ENCODE results near the gene MED29.

The MED29 gene, protein sequence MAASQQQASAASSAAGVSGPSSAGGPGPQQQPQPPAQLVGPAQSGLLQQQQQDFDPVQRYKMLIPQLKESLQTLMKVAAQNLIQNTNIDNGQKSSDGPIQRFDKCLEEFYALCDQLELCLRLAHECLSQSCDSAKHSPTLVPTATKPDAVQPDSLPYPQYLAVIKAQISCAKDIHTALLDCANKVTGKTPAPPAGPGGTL

GRCh38 chr19:39390751-39391437 lies at the start of gene MED29, which contains the start of gene PAF1:
Gene MED29 (plus strand): TSS chr19:39391378. CDS start chr19:39391423, 45 bp downstream.
Gene PAF1 (minus strand): TSS chr19:39391106. CDS start chr19:39390864, 242 bp downstream.
- DNase-seq, result peak; percentile 99

DNA sequence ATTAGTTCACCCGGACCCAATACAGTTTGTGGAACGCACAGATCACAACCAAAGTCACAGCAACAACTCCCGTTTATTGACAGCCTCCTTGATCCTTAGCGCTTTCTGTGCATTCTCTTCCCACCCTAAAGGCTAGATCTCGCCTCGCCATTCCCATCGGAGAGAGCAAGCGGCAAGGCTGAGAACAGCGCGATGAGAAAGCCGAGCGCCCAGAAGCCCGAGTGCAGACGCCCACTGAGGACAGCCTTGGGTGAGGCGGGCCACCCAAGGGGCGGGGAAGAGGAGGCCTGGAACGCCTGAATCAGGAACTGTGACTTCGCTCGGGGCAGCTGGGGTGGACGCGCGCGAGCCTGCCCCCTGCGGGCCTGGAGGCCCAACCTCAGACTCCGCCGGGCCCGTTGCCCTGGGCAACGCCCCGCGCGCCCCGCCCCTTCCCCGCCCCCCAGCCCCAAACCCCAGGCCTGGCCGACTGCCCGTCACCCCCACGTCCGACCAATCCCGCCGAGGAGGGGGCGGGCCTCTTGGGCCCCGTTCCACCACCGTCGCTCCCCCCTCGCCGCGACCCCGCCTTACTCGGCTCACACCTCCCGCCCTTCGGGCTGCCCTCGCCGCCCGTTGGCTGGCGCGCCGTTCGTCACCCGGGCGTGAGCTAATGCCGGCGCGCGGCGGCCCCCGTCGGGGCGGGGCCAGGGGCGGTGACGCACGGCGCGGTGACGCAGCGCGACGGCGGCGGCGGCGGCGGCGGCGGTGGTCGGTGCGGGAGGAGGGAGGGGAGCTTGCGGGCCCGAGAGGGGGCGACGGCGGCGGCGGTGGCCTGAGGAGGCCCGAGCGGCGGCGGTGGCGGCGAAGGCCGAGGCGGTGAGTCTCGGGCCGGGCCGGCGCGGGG lies 49.2 kb upstream of the MED29 start, which contains the start of gene SAMD4B:
TSS of gene SAMD4B (plus strand) at position 703 of the 886 bp plus-strand sequence. CDS start 14,473 bp downstream, outside the sequence.
- peak; percentile 92 for DNase-seq

GRCh38 chr19:39342647-39343305 lies 48.4 kb upstream of the MED29 start:
- no peak for DNase-seq

DNA sequence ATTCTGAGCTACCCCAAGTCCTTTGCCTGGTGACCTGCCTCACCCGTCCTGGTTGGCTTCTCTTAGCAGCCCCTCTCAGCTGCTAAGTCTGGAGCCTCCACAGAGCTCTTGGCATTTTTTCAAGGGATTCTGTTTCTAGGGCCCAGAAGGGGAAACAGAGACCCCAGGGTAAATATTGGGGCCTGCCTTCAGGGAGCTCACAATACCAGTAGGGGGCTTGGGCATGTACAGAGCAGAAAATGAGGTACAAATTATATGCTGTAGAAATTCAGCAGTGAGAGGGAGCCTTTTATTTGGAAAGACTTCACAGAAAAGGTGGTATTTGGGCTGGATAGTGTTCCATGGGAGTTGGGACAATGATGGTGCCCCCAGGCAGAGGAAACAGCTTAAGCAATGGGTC lies 45.2 kb upstream of the MED29 start:
- no peak for DNase-seq

DNA sequence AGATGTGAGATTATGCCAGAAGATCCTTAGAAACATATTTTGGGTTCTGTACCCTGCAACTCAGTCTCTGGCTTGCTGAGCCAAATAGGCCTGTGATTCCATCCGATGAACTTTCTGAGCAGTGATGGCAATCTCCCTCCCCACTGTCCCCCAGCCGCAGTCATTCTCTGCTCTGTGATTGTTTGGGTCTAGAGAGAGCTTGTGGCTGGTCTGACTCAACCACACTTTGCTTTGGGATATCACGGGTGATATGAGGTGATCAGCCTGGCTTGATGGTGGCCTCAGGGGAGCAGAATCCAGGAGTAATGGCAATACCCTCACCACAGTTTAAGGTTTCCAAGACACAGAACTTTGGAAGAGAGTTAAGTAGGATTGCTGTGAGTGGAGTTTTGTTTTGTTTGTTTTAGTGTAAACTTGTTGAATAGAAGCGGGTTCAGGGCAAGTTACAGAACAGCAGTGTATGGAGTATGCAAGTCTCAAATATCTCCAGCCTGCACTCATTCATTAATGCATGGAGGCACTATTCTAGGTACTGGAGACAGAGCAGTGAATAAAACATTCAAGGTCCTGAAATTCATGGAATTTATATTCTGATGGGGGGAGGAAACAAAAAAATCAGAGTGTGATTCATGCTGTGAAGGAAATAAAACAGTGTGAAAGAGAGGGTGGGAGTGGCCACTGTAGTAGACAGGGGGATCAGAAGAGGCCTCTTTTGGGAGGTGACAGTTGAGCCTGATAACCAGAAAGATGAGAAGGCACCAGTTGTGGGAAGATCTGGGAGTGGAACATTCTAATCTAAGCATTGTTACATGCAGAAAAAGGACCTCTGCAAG lies 43.6 kb upstream of the MED29 start:
- DNase-seq, result no peak

DNA sequence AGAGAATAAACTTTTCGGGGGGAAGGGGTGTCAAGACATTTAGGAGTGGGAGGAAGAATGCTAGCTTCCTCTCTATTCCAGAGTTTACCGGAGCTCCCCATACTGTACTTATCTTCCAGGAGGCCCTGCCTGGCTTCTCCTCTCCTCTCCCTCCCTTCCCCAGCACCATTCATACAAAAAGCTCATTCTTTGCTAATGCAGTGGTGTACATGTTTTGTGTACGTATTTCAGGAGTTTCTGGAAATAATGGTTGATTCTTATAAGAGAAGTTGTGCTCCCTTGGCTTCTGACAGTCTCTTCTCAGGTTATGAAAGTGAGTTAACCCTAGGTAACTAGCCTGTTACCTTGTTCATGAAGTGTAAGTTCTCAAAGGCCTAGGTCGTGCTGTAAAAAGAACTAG lies 41.9 kb upstream of the MED29 start:
- no peak for DNase-seq

DNA sequence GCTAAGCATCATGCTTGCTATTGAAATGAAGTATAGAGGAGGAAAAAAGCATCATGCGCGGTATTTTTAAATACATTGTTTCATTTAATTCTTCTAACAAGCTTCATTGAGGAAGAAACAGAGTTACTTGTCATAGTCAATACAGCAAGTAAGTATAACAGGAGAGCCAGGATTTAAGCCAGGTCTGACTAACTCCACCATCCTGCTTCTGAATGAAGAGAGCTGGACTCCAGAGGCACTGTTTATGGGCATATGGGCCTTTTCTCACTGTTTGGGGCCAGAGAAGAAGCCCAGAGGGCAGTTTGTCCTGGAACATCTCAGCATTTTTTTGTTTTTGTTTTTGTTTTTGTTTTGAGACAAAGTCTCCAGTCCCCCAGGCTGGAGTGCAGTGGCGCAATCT lies 41.0 kb upstream of the MED29 start:
- DNase-seq, result no peak

GRCh38 chr19:39351537-39352064 lies 39.6 kb upstream of the MED29 start:
- no peak for DNase-seq

DNA sequence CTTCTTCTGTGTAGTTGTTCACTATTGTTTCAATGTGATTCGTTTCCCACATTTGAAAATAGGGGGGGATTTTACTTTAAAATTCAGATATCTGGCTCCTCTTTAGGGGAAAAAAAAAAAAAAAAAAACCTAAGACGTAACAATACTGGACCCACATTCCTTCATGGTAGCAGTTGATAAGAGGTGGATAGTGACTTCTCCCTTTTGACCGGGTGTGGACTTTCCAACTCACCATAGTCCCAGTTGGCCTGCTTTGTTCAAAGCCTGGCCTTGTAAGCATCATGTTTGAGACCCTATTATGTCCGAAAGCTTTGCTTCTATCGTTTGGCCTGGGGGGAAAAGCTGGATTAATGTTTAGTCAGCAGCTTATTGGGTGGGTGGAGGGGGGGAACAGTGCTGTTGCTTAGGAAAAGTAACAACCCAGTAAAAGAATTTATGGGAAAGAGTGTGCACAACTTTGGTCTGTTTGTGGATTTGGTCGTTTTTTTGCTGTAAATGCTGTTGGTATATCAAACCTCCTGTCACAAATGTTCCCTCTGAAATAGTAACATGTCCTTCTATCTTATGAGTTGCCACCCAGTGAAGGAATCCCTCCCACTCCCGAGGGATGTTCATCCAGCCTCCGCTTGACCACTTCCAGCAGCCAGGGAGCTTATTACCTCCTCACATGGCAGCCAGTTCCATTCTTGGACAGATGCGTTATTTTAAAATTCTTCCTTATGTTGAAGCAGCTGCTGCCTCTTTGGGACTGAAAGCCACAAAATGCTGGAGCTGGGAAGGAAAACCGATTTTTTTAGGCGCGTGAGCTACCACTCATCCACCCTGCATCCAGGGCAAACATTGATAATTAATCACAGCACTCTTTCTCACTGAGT lies 38.6 kb upstream of the MED29 start:
- no peak for DNase-seq

GRCh38 chr19:39355253-39355652 lies 35.9 kb upstream of the MED29 start:
- DNase-seq, result no peak

DNA sequence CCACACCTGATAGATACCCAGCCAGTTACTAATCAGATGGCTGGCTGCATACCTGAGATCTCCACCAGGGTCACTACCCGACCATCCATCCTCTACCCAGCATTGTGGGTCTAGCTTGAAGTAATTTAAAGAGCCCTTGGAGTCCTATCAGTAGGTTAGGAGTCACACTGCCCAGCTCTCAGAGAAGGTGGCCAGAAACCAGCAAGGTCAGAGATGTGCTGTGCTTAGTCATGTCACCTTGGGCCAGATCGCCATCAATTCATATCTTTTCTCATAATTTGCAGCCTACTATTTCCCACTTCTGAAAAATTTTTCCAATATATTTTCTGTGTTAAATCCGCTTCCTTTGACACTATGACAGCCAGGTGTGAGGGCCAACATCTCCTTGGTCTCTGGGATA lies 35.1 kb upstream of the MED29 start:
- DNase-seq, result no peak

DNA sequence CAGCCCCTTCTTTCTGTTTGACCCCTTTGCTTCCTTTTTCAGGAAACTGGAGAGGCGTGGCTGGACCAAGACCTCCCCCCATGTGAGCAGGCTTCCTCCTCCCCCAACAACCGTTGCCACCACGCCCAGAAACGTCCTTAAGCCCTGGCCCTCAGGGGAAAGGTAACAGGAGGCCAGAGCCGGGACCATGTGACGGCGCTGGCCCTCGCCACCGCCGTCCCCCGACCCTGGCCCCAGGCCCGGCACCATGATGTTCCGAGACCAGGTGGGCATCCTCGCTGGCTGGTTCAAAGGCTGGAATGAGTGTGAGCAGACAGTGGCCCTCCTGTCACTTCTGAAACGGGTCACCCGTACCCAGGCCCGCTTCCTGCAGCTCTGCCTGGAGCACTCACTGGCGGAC lies 34.5 kb upstream of the MED29 start:
- DNase-seq, result no peak

GRCh38 chr19:39359026-39359425 lies 32.2 kb upstream of the MED29 start:
- no peak for DNase-seq

DNA sequence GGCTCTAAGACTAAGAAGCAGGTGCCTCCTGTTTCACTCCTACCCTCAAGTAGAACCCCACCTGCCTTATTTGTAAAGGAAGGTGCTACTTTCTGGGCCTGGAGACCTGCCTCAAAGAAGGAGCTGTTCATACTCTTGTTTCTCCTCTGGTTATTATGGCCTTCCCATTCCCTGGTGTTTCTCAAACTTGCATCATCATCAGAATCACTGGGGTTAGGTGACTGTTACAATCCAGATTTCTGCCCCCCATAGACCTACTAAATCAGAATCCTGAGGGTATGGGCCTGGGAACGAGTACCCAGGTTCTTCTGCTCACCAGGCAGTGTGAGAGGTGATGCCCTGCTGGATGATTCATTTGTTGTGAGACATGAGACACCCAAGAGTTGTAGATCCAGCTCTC lies 30.6 kb upstream of the MED29 start:
- DNase-seq, result no peak

GRCh38 chr19:39362682-39363657 lies 28.2 kb upstream of the MED29 start:
- no peak for DNase-seq

DNA sequence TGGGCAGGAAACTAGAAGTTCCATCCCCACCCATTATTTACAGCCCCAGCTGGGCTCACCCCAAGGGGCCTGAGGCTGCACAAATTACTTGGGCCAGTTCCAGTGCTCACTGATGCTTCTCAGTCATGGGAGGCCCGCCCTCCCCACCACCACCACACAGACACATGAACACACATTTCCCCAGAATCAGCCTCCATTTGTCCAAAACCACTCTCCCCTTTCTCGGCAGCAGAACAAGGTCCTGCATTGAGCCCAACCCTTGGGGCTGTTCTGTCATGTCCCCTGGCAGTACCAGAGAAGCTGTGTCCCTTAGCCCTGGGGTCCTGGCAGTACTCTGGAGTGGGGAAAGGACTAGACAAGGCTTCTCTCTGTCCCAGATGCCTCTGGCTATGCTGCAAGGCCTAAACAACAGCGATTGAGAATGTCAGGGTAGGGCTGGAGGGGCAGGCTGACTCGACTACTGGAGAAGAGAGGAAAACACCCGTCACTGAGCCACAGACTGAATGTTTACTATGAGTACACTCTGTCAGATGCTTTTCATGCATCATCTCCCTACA lies 27.2 kb upstream of the MED29 start:
- DNase-seq, result no peak

DNA sequence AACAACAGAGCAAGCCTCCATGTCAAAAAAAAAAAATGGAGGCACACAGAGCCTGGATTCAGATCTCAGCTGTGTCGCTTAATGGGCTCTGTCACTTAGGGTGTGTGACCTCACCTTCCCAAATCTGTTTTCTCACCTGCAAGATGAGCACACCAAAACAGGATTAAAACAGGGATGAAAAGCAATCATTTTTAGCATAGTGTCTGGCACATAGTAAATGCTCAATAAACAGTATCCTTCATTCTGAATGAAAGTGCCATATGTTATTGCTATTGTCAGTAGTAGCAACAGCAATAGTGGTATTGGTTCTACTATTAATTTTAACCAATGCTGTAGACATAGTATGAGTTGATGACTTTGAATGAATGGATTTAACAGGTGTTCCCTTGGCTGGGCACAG lies 25.6 kb upstream of the MED29 start:
- DNase-seq, result no peak

GRCh38 chr19:39369200-39369599 lies 22.0 kb upstream of the MED29 start:
- DNase-seq, result no peak

- no peak for DNase-seq
These were observed 20.4 kb upstream of the MED29 start for GRCh38 chr19:39370735-39371134.
